ENCODE measurements around the gene RSRC1. TPM values are rescaled to one million over a fixed set of nuclear protein-coding genes. Genes with fewer than 3 reads are reported as not detected.
"Not testable (repeated sequence)": the region's sequence is repeated elsewhere in the genome, so short reads cannot be mapped to it uniquely, and the experiment has no call there.

Gene RSRC1
- total and polyA plus RNA-seq, 7 donors, result 14.9 to 60.7 (median 41.0) TPM

- no peaks in the 10 kb centered on the region for H3K4me1 ChIP-seq
- WGBS, 2 donors, result 93 to 96% methylated on average over 2 of the region's 2 CpGs
- H3K27me3 ChIP-seq, result no peaks in the 10 kb centered on the region
- H3K9me3 ChIP-seq, result no peaks in the 10 kb centered on the region
- H3K36me3 ChIP-seq, result no peaks in the 10 kb centered on the region
- DNase-seq, result no peak
- TF ChIP-seq POLR2AphosphoS5 (IDR thresholded peaks at IDR 0.05), result no peak
- H3K4me3 ChIP-seq, result no peak overlapping the region
- intact Hi-C loops (cut with DNase I), result no loop called here
- no peak overlapping the region for H3K27ac ChIP-seq
Measured at GRCh38 chr3:158221426-158221825, 111.5 kb downstream of the RSRC1 start.

- no peak overlapping the region for H3K27ac ChIP-seq
Measured at GRCh38 chr3:158226429-158226828, 116.5 kb downstream of the RSRC1 start.

GRCh38 chr3:158228942-158229341, 119.1 kb downstream of the RSRC1 start:
- H3K4me1 ChIP-seq; H3K27me3 ChIP-seq; H3K27ac ChIP-seq; DNase-seq; H3K36me3 ChIP-seq; H3K4me3 ChIP-seq; H3K9me3 ChIP-seq; intact Hi-C loops (cut with DNase I): not testable (repeated sequence)
- 92 to 95% methylated on average over 10 of the region's 10 CpGs for WGBS, 2 donors

More at GRCh38 chr3:158226429-158226828, 116.5 kb downstream of the RSRC1 start:
- no peak for DNase-seq
- intact Hi-C loops (cut with DNase I), result no loop called here
- Histone ChIP-seq H3K36me3 (no peaks in the 10 kb centered on the region), H3K9me3 (no peaks in the 10 kb centered on the region), H3K4me1 (no peaks in the 10 kb centered on the region), H3K4me3 (no peak overlapping the region), H3K27me3 (no peaks in the 10 kb centered on the region)
- TF ChIP-seq POLR2A (IDR thresholded peaks at IDR 0.05), result no peak
- TF ChIP-seq EP300 (IDR thresholded peaks at IDR 0.05), result no peak
- no peak for TF ChIP-seq CTCF (IDR thresholded peaks at IDR 0.05)
- no peak for TF ChIP-seq POLR2AphosphoS5 (IDR thresholded peaks at IDR 0.05)

GRCh38 chr3:158233791-158234190, 123.9 kb downstream of the RSRC1 start:
- no peak overlapping the region for H3K4me3 ChIP-seq
- WGBS, 2 donors, result 96 to 97% methylated on average over 1 of the region's 1 CpG
- H3K4me1 ChIP-seq, result no peaks in the 10 kb centered on the region
- DNase-seq, result no peak
- H3K36me3 ChIP-seq, result no peaks in the 10 kb centered on the region
- TF ChIP-seq CTCF (IDR thresholded peaks at IDR 0.05), result no peak
- no peak for TF ChIP-seq EP300 (IDR thresholded peaks at IDR 0.05)
- TF ChIP-seq POLR2A (IDR thresholded peaks at IDR 0.05), result no peak
- TF ChIP-seq POLR2AphosphoS5 (IDR thresholded peaks at IDR 0.05), result no peak
- H3K27me3 ChIP-seq, result no peaks in the 10 kb centered on the region
- no peaks in the 10 kb centered on the region for H3K9me3 ChIP-seq
- no peak overlapping the region for H3K27ac ChIP-seq
- intact Hi-C loops (cut with DNase I), result no loop called here

GRCh38 chr3:158244274-158244673, 134.4 kb downstream of the RSRC1 start:
- H3K27ac ChIP-seq, result no peak overlapping the region
- H3K4me3 ChIP-seq, result no peak overlapping the region
- H3K9me3 ChIP-seq, result peaks cover 0 to 2% (median 0%) of the 10 kb centered on the region in 4 donors
- WGBS, 2 donors, result 95 to 96% methylated on average over 1 of the region's 1 CpG
- TF ChIP-seq CTCF (IDR thresholded peaks at IDR 0.05), result no peak
- no peak for TF ChIP-seq POLR2AphosphoS5 (IDR thresholded peaks at IDR 0.05)
- no peak for TF ChIP-seq EP300 (IDR thresholded peaks at IDR 0.05)
- TF ChIP-seq POLR2A (IDR thresholded peaks at IDR 0.05), result no peak
- DNase-seq, result no peak
- peaks cover 0 to 8% (median 0%) of the 10 kb centered on the region in 4 donors for H3K36me3 ChIP-seq
- intact Hi-C loops (cut with DNase I), result no loop called here
- H3K27me3 ChIP-seq, result no peaks in the 10 kb centered on the region
- H3K4me1 ChIP-seq, result no peaks in the 10 kb centered on the region

GRCh38 chr3:158247288-158247687, 137.4 kb downstream of the RSRC1 start:
- 86 to 93% methylated on average over 3 of the region's 3 CpGs for WGBS, 2 donors
- DNase-seq, result no peak
- intact Hi-C loops (cut with DNase I), result no loop called here
- no peak overlapping the region for H3K4me3 ChIP-seq
- no peaks in the 10 kb centered on the region for H3K4me1 ChIP-seq
- TF ChIP-seq CTCF (IDR thresholded peaks at IDR 0.05), result no peak
- TF ChIP-seq POLR2A (IDR thresholded peaks at IDR 0.05), result no peak
- no peak for TF ChIP-seq EP300 (IDR thresholded peaks at IDR 0.05)
- TF ChIP-seq POLR2AphosphoS5 (IDR thresholded peaks at IDR 0.05), result no peak
- no peaks in the 10 kb centered on the region for H3K27me3 ChIP-seq
- H3K9me3 ChIP-seq, result peaks cover 0 to 2% (median 0%) of the 10 kb centered on the region in 4 donors
- peaks cover 0 to 8% (median 0%) of the 10 kb centered on the region in 4 donors for H3K36me3 ChIP-seq
- H3K27ac ChIP-seq, result no peak overlapping the region

Measured in sigmoid colon (tissue), 7 donors.